NCI-H446 (cell line): ENCODE data around the gene ATP8A1.

ENCODE experiments used
- DNase-seq, 2 experiments: peaks; one replicate each; lab custom pipeline; 2025; lab: John Stamatoyannopoulos, UW

ATP8A1 gene

DNA sequence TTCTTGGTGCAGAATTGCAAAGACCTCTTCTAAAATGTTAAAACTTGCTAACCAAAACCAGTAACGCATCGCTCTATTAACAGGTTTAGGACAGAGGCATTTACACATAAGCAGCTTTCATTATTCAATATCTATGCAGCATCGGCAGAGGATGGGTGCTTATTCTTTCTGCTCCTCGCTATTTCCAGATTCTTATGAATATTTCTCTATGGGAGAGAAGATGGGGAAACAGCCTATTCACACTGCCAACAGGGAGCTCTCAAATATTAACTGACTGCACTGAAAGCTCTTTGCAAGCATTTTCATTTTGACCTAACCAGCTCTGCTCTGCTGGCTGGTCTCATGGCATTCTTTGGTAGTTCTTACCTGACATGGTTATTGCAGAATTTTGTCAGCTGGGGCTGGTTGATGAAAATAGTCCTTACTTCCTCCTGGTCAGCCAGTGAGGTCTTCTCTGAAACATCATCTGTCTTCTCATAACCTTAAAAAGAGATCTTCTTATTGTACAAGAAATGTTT, 30.2 kb downstream of the ATP8A1 start:
- DNase-seq = no peak

DNA sequence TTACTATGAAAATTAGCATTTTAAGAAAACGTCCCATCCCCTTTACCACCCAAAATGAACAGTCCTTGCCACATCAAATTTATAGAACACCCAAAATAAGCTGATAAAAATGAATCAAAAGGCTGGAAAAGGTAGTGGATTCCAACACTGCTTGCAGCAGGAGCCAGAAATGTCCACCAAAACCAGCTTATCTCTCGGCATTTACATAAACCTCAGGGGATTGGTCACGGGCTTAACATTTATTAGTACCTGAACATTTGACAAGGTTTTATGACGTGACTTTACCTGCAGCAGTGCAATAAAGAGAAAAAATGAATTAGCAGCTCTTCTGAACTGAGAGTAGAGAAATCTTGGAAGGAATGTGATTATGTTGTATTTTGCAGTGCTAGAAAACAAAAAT, 31.6 kb downstream of the ATP8A1 start:
- DNase-seq = no peak

DNA sequence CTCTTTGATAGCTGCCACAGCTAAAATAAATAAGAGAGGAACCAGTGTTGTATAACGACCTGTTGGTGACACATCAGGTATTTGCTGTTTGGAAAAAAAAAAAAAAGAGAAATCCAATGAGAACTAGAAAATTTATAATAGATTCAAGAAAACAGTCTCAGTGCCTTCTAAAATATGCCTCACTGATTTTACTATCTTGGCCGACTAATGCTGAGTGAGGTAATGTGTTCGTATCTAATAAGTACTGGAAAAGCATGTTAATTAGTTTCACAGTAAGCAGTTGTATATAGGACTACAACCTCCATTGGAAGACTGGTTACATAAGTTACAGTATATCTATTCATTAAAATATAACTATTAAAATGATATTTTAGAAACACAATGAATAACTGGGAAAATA, 32.4 kb downstream of the ATP8A1 start:
- DNase-seq = no peak

DNA sequence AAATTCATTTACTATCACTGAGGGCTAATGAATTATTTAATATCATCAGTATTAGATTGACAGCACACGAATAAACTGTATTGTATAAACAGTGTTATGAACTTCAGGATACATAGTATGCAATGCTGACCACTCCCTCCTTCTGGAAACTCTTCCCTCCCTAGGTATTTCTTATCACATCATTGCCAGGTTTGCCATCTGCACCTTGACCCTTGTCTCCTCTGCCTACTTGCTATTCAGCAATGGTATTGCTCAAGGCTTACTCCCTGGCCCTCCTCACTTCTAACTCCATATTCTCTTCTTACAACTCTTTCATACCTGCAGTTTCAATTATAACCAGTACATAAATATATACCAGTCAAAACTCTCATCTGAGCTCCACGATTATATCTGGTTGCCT, 38.9 kb downstream of the ATP8A1 start:
- DNase-seq = no peak

DNA sequence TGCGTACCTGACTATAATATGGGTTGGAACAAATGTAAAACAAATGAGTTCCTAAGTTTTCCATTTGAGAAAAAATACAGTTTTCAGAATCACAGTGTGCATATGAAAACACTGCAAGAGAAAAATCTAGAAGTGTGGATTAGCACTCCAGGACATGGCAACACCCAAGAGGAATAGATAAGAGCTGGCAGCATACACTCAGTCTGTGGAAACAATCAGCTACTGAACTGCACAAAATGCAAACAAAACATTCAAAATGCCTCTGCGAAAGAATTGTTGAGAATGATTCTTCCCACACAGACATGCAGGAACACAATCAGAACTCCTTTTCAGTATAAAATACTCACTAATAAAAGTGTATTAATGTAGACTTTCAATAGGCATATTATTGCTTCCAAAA, 39.9 kb downstream of the ATP8A1 start:
- no peak for DNase-seq

DNA sequence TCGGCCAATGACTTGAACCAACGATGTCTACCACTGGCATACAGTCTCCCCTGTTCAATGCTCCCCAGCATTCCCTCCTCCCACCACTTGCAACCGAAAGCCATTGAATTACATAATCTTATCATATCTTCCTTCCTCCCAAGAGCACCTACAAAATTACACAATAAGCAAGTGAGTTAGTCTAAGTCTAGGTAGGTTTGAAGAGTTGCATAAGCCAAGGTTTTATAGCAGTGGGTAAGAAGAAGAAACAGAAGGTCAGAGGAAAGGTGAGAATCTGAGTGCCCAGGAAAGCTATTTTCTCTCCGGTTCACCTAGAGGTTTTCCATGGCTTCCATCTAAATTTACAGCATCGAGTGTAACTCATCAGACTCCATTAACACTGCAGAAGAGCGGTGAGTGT, 40.3 kb downstream of the ATP8A1 start:
- no peak for DNase-seq

DNA sequence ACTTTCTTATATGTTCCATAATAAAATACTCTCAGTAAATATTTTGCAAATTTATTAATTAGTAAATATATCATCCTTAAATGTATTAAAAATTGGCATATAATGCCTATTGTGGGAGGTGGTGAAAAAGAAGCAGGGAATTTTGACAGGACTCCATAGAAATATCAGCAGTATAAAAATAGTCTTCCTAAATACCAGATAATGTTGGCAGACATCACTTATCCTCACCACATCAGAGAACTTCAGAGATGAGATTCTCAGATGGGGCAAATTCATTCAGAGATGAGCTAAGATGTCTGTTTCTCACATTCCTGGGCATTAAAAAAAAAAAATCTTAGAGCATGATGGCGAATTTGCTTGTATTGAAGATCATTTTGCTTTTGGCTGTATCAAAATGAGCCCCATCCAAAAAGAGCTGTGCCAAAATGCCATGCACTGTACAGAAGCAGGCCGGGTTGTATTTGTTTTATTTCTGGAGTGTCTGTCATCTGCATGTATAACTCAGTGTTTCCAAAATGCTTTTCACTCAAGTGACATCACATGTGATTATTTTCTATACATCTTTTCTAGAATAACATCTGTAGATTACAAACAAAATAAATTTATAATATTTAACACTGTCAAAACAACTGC, 41.7 kb downstream of the ATP8A1 start:
- no peak for DNase-seq

DNA sequence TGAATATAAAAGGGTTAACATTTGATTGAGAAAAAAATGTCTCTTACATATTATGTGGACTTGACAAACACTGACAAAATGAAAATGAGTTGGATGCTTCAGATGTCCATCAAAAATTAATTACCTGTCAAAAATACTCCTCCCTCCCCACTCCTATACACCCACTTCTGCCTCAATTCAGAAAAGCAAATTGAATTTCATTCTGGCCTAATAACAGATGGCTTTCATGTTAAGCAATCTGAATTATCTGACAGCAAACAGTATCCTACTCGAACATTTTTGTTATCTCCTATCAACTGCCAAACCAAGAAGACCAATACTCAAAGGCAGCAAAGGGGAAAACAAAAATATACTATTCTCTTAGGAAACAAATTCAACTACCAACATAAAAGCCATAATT, 44.0 kb downstream of the ATP8A1 start:
- DNase-seq = no peak

DNA sequence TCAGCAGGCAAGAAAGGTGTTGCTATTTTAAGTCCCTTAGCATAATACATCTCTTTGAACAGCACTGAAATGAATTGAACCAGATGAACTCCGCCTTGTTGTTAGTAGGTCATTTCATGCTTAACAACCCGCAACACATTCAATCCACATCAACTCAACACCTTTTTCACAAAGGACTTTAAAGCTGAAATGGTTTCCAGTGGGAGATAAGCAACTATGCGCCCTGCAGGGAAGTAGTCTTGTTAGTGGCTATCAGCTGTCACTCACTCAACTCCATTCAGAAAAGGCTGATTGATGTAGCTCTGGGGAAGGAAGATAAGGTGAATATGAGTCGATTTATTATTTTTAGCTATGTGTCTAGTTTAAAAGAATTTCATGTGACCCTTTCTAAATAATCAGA, 46.0 kb downstream of the ATP8A1 start:
- no peak for DNase-seq

DNA sequence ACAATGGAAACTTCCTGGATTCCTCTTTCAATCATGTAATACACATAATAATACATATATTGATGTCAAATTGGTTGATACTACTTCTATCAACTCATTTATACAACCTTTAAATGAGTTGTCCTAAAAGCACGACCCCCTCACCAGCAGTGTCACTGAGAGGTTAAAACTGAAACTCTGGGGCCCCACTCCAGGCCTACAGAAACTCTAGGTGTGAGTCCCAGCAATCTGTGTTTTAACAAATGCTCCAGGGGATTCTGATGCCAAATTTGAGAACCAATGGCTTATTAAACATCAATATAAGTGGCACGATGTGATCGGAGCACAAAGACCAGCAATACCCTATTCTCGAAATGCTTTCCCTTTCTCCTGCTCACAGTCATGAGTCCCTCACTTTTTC, 47.9 kb downstream of the ATP8A1 start:
- no peak for DNase-seq

DNA sequence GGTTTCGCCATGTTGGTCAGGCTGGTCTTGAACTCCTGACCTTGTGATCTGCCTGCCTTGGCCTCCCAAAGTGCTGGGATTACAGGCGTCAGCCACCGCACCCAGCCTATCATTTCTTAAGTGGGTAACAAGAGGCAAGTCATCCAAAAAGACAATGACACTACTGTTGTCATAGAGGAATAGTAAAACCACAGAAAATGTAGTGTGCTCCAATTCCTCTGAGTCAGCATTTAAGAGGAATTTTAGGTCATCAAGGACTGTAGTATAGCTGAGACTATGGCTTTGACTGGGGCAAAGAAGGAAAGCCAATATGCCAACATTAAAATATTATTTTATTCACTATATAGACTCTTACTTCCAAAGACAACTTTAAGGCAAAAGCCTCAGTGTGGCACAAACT, 48.4 kb downstream of the ATP8A1 start:
- DNase-seq = no peak

DNA sequence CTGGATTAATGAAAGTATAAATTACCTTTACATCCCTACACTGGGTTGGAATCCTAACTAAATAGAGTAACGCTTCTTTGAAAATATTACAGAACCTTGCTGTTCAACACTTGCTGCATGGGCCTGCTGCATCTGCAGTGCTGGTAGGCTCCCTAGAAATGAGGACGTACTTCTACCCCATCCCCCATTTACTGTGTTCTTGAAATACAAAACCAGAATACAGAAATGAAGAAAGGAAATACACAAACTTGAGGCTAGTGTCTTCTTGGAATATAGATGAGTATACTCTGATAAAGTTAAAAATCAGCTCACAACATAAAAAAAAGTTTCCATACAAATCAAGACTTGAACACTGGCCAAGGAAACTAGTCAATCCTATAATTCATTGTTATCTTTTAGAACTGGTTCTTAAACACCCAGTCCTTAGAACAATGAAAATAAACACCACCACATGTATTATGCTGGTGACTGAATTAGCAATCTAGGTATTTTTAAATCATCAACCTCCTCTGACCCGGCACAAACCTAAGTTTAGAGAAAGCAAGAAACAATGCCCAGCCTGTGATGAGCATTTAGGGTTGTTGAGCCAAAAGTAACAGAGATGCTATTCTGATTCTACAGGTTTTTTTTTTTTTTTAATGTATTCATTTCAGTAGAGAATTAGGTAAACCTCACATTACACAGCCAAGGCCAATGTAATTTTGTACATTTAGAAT, 49.7 kb downstream of the ATP8A1 start:
- no peak for DNase-seq

DNA sequence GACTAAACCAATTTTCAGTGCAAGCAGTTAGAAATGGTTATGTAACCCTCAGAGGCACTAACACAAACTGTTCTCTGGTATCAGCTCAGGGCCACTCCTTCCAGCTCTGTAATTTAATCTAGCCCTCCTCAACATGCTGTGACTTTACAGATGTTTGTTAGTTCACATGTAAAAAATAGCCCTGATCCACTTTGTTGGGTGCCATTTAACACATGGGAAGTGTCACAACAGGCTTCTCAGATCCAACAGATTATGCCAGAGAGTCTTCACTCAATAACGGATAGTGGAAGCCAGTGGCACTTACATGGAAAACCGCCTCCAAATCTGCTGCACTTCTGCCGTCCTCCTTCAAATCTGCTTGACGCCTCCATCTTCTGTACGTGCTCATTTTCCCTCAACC, 51.6 kb downstream of the ATP8A1 start:
- no peak for DNase-seq

DNA sequence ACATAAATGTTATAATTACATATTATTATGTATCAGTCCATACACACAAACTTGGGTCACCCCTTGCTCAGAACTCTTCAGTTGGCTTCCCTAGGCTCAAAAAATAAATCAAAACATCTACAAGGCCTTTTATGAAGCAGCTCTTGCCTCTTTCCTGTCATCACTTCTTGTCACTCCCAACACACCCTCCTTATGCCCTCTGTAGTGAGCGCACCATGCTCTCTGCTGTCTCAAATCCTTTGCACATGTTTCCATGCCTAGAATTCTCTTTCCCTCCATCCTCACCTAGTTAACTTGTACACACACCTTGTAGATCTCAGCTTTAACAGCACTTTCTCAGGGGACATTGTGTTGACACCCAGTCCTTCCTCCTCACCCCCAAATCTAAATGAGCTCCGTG, 53.0 kb downstream of the ATP8A1 start:
- DNase-seq = no peak

DNA sequence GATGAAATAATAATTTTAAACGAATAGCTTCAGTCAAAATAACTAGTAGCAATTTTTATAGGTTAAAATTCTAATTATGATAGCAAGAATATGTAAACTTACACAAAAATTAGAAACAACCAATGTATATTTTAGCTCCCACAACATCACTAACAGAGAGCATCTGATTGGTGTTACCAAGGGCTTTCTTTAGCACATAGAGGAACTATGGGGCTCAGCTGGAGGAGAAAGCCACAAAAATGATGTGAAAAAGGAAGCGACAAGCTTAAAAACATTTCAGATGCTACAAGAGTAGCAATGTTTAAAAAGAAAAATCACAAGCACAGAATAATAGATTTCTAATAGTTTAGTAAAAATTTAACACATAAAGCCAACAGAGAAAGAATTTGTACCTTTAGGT, 56.3 kb downstream of the ATP8A1 start:
- no peak for DNase-seq

DNA sequence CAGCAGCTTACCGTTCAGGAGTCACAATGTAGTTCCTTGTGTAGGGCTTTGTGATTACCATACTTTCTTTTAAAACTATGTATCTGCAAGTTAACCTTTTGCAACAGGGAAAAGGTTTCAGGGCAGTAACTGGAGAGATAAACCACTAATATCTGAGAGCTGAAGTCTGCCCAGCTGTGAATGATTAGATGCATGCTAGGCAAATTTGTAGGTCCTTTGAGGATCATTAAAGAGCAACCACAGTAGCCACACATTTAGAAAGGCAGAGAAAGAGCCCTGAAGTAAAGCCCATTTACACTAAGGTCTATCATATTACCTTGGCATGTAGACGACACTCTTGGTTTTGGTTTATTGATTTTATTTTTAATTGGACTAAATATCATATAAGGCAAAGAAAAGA, 60.0 kb downstream of the ATP8A1 start:
- DNase-seq = no peak

DNA sequence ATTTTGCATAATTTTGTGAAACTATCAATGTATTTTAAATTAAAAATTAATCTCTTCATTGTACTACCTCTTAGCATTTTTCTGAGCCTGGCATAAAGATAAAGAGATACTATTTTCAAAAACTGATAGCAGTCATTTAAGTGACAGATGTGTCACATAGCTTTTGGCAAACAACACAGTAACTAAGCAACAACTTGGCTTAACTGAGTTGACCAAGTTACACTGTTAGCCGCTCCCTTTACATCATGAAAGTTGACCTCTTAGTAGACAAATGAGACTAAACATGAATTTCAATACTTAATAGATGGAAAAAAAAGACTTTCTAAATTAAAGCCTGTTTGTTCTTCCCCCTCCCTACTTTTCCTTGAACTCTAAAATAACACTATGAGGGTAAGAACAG, 62.0 kb downstream of the ATP8A1 start:
- no peak for DNase-seq

DNA sequence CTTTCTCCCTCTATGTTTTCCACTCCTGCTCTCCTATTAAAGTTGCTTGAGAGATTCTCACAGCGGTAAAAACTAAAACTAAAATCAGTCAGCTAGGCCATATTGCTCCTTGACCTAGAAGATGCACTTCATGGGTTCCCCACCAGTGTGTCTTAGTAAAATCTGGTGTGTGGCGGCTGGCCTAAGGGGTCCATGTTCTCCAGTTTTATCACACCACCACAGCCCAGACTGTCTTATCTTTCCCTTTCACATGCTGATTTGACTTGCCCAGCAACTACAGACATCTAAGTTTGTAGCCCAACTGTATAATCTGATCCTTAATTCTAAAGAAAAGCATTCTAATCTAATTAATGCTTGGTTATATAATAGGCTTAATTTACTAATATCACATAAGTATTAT, 68.0 kb downstream of the ATP8A1 start:
- DNase-seq = no peak

DNA sequence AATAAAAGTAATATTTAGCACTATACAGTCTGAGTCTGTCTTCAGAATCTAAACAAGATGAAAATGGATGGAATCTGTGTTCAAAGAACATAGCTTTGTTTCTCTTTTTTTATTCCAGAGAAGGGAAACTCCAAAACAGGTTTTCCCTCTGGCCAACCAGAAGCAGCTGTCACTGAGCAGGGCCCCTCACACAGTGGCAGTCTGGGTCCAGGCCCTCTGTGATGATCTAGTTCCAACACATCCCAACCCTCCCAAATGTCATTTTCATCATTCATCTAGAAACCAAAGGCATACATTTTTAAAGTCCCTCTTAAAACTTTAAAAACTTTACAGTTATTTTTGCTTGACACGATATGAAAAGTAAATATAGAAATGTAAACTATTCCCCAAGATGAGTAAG, 70.1 kb downstream of the ATP8A1 start:
- DNase-seq = no peak

DNA sequence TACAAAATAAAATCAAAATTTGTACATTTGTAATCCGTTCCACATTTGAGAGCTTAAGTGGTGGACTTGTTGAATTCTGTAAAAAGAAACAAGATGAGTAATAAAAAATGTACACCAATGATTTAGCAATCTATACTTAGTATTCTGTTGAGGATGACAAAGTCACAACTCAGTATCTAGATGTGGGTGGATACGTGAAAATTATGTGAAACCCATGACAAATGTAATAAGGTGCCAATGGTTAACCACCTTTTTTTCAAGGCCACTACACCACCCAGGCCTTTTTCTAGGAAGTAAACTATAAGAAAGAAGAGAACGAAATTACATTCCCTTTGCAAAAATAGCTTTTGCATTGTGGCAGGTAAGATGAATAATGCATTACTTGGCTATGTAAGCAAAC, 77.0 kb downstream of the ATP8A1 start:
- DNase-seq = no peak

DNA sequence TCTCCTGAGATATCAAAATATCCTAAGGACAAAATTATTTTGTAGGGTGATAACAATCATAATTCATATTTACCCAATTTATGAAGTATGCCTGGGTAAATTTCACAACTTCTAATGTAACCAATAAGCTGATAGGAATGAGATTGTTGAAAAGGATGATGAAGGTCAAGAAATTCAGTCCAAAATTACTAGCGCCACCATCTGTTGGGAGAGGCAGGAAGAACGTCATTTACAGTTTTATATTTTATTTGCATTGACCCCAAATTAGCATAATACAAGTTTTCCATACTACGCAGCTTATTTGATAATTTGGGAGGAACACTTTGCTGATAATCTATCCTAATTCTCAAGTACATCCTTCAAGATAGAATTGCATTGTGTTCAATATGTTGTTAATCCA, 78.7 kb downstream of the ATP8A1 start:
- no peak for DNase-seq

DNA sequence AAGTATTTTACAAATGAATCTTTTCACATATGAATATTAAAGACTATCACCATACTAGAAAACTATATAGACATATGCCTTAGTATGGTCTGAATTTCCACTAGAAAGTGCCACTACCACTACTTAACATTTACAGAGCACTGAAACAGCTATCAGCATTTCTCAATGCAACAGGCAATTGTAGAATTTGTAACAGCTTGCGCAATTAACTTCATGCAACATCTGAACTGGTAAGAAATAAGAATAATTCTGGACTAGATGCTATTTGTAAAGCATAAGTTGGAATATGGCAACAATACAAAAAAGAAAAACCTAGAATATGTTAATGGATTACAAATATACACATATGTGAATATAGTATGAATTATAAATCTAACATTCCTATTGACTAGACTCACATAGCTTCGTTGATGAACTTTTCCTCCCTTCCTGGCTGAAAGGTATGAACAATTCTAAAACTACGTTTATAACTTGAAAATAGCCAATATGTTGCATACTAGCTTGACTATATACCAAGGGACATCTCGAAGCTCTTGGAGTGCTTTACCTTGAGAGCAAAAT, 82.0 kb downstream of the ATP8A1 start:
- no peak for DNase-seq

DNA sequence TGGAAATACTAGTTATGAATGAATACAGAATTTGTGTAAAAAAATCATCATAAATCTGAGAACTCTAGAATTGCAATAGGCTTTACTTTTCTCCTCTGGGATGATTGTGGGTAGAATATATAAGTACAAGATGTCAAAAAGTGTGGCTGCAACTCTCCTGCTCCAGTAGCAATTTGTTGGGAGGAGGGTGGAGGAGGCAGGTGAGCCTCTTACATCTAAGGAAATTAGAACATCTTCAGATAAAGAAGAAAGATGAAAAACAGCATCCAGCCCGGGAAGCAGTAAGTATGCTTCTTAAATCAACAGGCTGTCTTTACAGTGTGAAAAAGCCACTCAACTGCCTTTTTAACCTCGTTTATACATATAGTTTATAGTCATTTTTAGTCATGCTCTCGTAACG, 83.7 kb downstream of the ATP8A1 start:
- DNase-seq = no peak

DNA sequence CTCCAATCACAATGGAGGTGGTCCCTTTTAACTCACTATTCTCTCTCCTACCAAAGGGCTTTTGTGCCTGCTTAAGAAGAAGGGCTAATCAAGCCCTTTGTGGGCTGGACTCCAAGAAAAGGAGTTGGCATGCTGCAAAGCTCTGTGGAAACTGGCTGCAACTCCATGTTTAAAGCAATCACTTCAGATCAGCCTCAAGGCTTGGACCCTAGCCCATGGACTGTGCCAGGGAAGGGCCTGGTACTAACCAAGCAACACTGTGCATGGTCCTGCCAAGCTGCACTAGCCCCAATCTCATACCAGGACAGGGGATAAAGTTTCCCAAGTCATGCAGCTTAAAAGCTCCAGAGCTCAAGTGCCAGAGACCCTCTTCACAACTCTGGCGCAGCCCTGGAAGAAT, 86.7 kb downstream of the ATP8A1 start:
- DNase-seq = peak; percentile 78 to 92
